ENCODE measurements around the gene BCDIN3D. TPM values are rescaled to one million over a fixed set of nuclear protein-coding genes. Genes with fewer than 3 reads are reported as not detected.
A peak's percentile ranks its signal among the peaks of the same experiment; 100 is the strongest.

Gene BCDIN3D
- total and polyA plus RNA-seq, 9 of the 15 experiments (the other 6 are each of a cell fraction or from before 2014, with no cell fraction given), result 3.7 to 6.9 (median 5.6) TPM

DNA sequence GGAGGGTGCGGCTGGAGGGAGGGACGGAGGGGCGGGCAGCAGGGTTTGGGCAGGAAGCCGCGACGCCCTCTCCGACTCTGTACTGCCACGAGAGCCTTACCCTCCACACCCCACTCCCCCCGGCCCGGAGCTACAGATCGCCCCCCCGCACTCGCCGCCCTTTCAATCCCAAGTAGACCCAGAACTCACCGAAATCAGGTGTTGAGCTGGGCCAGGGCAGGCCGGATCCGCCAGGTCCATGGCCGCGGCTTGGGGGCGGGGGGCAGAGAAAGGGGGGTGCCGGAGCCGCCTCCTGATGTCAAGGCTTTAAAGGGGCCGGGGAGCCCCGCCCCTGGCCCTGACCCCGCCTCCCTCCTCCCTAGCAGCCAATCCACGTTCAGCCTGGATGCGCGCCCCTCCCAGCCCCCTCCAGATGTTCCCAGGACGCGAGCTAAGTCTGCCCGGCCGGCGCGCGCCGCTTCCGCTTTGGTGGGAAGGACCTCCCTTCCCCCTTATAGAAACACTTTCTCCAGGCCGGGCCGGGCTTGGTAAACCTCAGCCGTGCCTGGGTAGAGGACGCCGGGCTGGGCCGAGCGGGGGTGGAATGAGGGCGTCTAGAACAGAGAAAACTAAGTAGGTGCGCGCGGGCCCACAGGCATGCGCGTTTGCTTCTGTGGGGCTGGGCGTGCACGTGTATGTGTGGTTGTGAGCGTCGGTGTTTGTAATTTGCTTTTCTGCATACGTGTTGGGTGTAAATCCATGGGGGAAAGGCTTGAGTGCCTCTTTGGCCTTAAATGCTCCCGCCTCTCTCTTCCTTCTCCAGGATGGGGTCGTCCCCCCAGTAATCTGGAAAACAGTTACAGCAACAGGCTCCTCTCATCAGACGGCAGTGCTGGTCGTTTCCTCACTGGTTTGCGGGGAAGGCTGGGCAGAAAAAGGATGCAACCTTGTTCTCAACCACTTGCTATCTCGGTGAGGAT lies 14.5 kb downstream of the BCDIN3D start, which contains the start of gene NCKAP5L (continued):
- TF ChIP-seq CREBBP (IDR thresholded peaks at IDR 0.05; ENCODE audit: low read depth, low read length) (no peak), POLR2AphosphoS5 (IDR thresholded peaks at IDR 0.05; ENCODE audit: control insufficient read depth, insufficient read depth, low read depth, low read length) (no peak; the same call in 1 of the 2 replicates), SIN3A (IDR thresholded peaks at IDR 0.05; ENCODE audit: borderline replicate concordance in 2 of 2, control insufficient read depth in 1 of 2, low read depth in 2 of 2, low read length in 2 of 2) (no peak; a peak in 2 of 4 replicates), SRSF1 (IDR thresholded peaks at IDR 0.05; ENCODE audit: low read depth, low read length) (0 out of 2 replicates have a peak, but pooled peaks have one; percentile 18), RAD21 (CRISPR knock-in tag; conservative IDR thresholded peaks at IDR 0.05 in 1 of 2, IDR thresholded peaks at IDR 0.05 in 1 of 2) (no peak), ZNF589 (CRISPR knock-in tag; IDR thresholded peaks at IDR 0.05; ENCODE audit: low read depth) (no peak), ZNF311 (CRISPR knock-in tag; IDR thresholded peaks at IDR 0.05) (no peak), MAFG (tag; conservative IDR thresholded peaks at IDR 0.05) (no peak), ZNF253 (CRISPR knock-in tag; conservative IDR thresholded peaks at IDR 0.05) (no peak), ZNF583 (CRISPR knock-in tag; IDR thresholded peaks at IDR 0.05) (no peak), SMAD3 (CRISPR knock-in tag; conservative IDR thresholded peaks at IDR 0.05) (no peak), HDAC6 (IDR thresholded peaks at IDR 0.05; ENCODE audit: low read depth, low read length) (no peak), ZNF77 (CRISPR knock-in tag; IDR thresholded peaks at IDR 0.05) (no peak), KDM5B (IDR thresholded peaks at IDR 0.05; ENCODE audit: insufficient replicate concordance, low read depth, low read length) (peak; percentile 55), SMC3 (conservative IDR thresholded peaks at IDR 0.05; ENCODE audit: insufficient read depth, low read depth, low read length) (no peak)
- TF ChIP-seq, protein P1, sequence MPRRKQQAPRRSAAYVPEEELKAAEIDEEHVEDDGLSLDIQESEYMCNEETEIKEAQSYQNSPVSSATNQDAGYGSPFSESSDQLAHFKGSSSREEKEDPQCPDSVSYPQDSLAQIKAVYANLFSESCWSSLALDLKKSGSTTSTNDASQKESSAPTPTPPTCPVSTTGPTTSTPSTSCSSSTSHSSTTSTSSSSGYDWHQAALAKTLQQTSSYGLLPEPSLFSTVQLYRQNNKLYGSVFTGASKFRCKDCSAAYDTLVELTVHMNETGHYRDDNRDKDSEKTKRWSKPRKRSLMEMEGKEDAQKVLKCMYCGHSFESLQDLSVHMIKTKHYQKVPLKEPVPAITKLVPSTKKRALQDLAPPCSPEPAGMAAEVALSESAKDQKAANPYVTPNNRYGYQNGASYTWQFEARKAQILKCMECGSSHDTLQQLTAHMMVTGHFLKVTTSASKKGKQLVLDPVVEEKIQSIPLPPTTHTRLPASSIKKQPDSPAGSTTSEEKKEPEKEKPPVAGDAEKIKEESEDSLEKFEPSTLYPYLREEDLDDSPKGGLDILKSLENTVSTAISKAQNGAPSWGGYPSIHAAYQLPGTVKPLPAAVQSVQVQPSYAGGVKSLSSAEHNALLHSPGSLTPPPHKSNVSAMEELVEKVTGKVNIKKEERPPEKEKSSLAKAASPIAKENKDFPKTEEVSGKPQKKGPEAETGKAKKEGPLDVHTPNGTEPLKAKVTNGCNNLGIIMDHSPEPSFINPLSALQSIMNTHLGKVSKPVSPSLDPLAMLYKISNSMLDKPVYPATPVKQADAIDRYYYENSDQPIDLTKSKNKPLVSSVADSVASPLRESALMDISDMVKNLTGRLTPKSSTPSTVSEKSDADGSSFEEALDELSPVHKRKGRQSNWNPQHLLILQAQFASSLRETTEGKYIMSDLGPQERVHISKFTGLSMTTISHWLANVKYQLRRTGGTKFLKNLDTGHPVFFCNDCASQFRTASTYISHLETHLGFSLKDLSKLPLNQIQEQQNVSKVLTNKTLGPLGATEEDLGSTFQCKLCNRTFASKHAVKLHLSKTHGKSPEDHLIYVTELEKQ (CRISPR knock-in tag; IDR thresholded peaks at IDR 0.05), result no peak
- TF ChIP-seq, protein P2, sequence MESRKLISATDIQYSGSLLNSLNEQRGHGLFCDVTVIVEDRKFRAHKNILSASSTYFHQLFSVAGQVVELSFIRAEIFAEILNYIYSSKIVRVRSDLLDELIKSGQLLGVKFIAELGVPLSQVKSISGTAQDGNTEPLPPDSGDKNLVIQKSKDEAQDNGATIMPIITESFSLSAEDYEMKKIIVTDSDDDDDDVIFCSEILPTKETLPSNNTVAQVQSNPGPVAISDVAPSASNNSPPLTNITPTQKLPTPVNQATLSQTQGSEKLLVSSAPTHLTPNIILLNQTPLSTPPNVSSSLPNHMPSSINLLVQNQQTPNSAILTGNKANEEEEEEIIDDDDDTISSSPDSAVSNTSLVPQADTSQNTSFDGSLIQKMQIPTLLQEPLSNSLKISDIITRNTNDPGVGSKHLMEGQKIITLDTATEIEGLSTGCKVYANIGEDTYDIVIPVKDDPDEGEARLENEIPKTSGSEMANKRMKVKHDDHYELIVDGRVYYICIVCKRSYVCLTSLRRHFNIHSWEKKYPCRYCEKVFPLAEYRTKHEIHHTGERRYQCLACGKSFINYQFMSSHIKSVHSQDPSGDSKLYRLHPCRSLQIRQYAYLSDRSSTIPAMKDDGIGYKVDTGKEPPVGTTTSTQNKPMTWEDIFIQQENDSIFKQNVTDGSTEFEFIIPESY (CRISPR knock-in tag; IDR thresholded peaks at IDR 0.05), result peak; percentile 79; the same call in 1 of the 2 replicates
- TF ChIP-seq, protein P3, sequence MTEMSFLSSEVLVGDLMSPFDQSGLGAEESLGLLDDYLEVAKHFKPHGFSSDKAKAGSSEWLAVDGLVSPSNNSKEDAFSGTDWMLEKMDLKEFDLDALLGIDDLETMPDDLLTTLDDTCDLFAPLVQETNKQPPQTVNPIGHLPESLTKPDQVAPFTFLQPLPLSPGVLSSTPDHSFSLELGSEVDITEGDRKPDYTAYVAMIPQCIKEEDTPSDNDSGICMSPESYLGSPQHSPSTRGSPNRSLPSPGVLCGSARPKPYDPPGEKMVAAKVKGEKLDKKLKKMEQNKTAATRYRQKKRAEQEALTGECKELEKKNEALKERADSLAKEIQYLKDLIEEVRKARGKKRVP (CRISPR knock-in tag; IDR thresholded peaks at IDR 0.05), result no peak
- TF ChIP-seq, protein P4, sequence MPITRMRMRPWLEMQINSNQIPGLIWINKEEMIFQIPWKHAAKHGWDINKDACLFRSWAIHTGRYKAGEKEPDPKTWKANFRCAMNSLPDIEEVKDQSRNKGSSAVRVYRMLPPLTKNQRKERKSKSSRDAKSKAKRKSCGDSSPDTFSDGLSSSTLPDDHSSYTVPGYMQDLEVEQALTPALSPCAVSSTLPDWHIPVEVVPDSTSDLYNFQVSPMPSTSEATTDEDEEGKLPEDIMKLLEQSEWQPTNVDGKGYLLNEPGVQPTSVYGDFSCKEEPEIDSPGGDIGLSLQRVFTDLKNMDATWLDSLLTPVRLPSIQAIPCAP (CRISPR knock-in tag; IDR thresholded peaks at IDR 0.05; ENCODE audit: borderline replicate concordance), result peak; percentile 86; the same call in 1 of the 2 replicates
